GM12878 (cell line): ENCODE data around the gene KIF26A.

Experiments
- CBX5 ChIP-seq: sonication (generic); IDR thresholded peaks from 2 replicates; pipeline ENCODE4 v1.6.1; 2016; ENCODE audit warnings: low read depth, moderate library complexity, mild to moderate bottlenecking, inconsistent platforms
- CHD1 ChIP-seq: IDR thresholded peaks from 2 replicates; pipeline ENCODE4 v1.6.1; 2012; ENCODE audit warnings: low read depth, low read length, improper control_type of control experiment
- CTCF ChIP-seq, 3 experiments: IDR thresholded peaks in 2 of 3; conservative IDR thresholded peaks in 1 of 3; 2 replicates each; pipeline ENCODE4 v1.5.1; 2011; ENCODE audit warnings: low read depth in 3 of 3, low read length in 3 of 3, mild to moderate bottlenecking in 3 of 3, control low read depth in 2 of 3, moderate library complexity in 2 of 3, inconsistent platforms in 1 of 3, mixed read lengths in 1 of 3; ENCODE audit not compliant: control insufficient read depth in 2 of 3, insufficient read depth in 1 of 3; ENCODE audit errors: extremely low read depth in 1 of 3
- DPF2 ChIP-seq: fragments of 450-650 bp; IDR thresholded peaks from 2 replicates; pipeline ENCODE4 v1.6.1; 2017; ENCODE audit warnings: mild to moderate bottlenecking
- EP300 ChIP-seq, 2 experiments: fragments of 150-350 bp in 1 of 2; IDR thresholded peaks; 2 replicates each; pipeline ENCODE4 v1.6.1; 2011 to 2012; ENCODE audit warnings: low read depth in 2 of 2, low read length in 2 of 2, borderline replicate concordance in 1 of 2, improper control_type of control experiment in 1 of 2, inconsistent platforms in 1 of 2; ENCODE audit not compliant: control insufficient read depth in 1 of 2
- IRF3 ChIP-seq: fragments of 450-650 bp; IDR thresholded peaks from 2 replicates; pipeline ENCODE4 v1.6.1; 2014; ENCODE audit warnings: mild to moderate bottlenecking
- POLR2A ChIP-seq: IDR thresholded peaks from 2 replicates; pipeline ENCODE4 v1.6.1; 2011; ENCODE audit warnings: low read depth, mild to moderate bottlenecking, low read length
- RAD51 ChIP-seq: fragments of 450-650 bp; IDR thresholded peaks from 2 replicates; pipeline ENCODE4 v1.6.1; 2016; ENCODE audit warnings: moderate library complexity, mild to moderate bottlenecking, inconsistent platforms
- RCOR1 ChIP-seq: conservative IDR thresholded peaks from 2 replicates; pipeline ENCODE4 v1.6.1; 2012; ENCODE audit warnings: low read depth, low read length, improper control_type of control experiment
- ZNF24 ChIP-seq: fragments of 450-650 bp; IDR thresholded peaks from 2 replicates; pipeline ENCODE4 v1.6.1; 2017; ENCODE audit warnings: antibody characterized with exemption, mild to moderate bottlenecking
- ZZZ3 ChIP-seq: IDR thresholded peaks from 2 replicates; pipeline ENCODE4 v1.6.1; 2011; ENCODE audit warnings: low read depth; ENCODE audit not compliant: control insufficient read depth, insufficient read length

GRCh38 chr14:104192146-104192882 is 53.9 kb downstream of the KIF26A start:
- no peak for TF ChIP-seq RCOR1
- no peak for TF ChIP-seq RAD51
- no peak for TF ChIP-seq CBX5
- no peak for TF ChIP-seq ZZZ3
- TF ChIP-seq EP300 (IDR thresholded peaks at IDR 0.05; ENCODE audit: borderline replicate concordance in 1 of 2, control insufficient read depth in 1 of 2, low read depth in 2 of 2, low read length in 2 of 2), result no peak
- no peak for TF ChIP-seq CTCF (IDR thresholded peaks at IDR 0.05 in 2 of 3, conservative IDR thresholded peaks at IDR 0.05 in 1 of 3; ENCODE audit: control insufficient read depth in 2 of 3, extremely low read depth in 1 of 3, insufficient read depth in 1 of 3, low read depth in 3 of 3, low read length in 3 of 3)
- TF ChIP-seq ZNF24, result no peak
- no peak for TF ChIP-seq POLR2A
- TF ChIP-seq DPF2, result no peak
- TF ChIP-seq IRF3, result no peak
- no peak for TF ChIP-seq CHD1
